ENCODE data around the gene PIP4K2B. TPM values are rescaled to one million over a fixed set of nuclear protein-coding genes. Genes with fewer than 3 reads are reported as not detected.
"Not testable (repeated sequence)": the region's sequence is repeated elsewhere in the genome, so short reads cannot be mapped to it uniquely, and the experiment has no call there.

PIP4K2B gene
- total RNA-seq, 4 donors from 2014 or later: 19.5 to 45.4 (median 33.6) TPM

DNA sequence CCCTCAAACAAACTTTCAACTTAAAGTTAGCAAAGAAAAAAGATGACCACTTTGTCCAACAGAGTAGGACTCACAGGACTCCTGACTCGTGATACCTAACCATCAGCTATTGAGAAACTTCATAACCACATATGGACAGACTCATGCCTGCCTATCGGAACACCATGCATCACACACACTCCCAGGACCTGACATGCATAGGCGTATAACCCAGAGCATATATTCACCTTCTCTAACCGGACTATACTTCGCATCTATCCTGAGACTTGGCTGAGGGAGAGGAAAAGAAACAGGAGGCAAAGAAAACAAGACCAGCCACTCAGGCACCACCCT lies 2.2 kb downstream of the PIP4K2B start:
- intact Hi-C loops (cut with DNase I; ENCODE audit: low total_unique reads): no loop called here
- H3K4me3 ChIP-seq (ENCODE audit: low read depth, poor library complexity, severe bottlenecking): no peak overlapping the region
- TF ChIP-seq POLR2A (IDR thresholded peaks at IDR 0.05): no peak
- TF ChIP-seq, protein P1, sequence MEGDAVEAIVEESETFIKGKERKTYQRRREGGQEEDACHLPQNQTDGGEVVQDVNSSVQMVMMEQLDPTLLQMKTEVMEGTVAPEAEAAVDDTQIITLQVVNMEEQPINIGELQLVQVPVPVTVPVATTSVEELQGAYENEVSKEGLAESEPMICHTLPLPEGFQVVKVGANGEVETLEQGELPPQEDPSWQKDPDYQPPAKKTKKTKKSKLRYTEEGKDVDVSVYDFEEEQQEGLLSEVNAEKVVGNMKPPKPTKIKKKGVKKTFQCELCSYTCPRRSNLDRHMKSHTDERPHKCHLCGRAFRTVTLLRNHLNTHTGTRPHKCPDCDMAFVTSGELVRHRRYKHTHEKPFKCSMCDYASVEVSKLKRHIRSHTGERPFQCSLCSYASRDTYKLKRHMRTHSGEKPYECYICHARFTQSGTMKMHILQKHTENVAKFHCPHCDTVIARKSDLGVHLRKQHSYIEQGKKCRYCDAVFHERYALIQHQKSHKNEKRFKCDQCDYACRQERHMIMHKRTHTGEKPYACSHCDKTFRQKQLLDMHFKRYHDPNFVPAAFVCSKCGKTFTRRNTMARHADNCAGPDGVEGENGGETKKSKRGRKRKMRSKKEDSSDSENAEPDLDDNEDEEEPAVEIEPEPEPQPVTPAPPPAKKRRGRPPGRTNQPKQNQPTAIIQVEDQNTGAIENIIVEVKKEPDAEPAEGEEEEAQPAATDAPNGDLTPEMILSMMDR (IDR thresholded peaks at IDR 0.05): no peak

DNA sequence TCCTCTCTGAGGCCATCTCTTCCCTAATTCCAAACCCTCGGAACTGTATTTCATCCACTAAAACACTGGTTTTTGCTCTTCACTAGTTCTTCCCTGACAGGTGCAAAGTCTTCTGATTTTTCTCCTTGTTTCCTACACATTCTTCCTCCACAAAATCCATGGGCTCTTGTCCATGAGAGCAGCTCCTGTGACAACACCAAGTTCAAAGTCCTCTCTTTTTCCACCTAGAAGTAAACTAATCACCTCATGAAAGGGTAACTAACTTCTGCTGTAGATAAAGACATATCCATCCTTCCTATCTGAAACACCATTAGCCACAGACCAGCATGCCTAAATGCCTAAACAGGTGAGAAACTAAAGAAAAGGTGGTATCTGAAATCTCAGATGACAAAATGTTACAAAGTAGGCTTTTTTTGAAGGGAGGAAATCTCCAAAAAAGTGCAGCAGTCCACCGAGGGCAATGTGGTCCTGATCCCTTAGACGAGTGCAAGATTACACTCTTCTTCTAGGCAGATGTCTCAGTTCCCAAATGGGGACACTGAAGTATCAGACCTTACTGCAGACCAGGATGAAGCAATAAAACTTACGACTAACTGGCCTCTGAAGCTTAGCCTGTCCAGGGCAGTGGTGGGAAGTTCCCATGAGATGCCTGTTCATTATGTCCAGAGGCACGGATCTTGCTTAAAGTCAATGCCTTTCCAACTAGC lies 2.8 kb downstream of the PIP4K2B start:
- H3K4me3 ChIP-seq (ENCODE audit: low read depth, poor library complexity, severe bottlenecking): no peak overlapping the region
- DNase-seq (ENCODE audit: low spot score in 2 of 2): no peak
- intact Hi-C loops (cut with DNase I; ENCODE audit: low total_unique reads): no loop called here
- TF ChIP-seq POLR2A (IDR thresholded peaks at IDR 0.05): no peak
- TF ChIP-seq, protein P1 (IDR thresholded peaks at IDR 0.05): no peak
- WGBS, 2 donors: 71 to 73% methylated on average over 5 of the region's 5 CpGs

More for the DNA sequence above, 2.2 kb downstream of the PIP4K2B start:
- 61 to 62% methylated on average over 5 of the region's 5 CpGs for WGBS, 2 donors
- DNase-seq (ENCODE audit: low spot score in 2 of 2): no peak

DNA sequence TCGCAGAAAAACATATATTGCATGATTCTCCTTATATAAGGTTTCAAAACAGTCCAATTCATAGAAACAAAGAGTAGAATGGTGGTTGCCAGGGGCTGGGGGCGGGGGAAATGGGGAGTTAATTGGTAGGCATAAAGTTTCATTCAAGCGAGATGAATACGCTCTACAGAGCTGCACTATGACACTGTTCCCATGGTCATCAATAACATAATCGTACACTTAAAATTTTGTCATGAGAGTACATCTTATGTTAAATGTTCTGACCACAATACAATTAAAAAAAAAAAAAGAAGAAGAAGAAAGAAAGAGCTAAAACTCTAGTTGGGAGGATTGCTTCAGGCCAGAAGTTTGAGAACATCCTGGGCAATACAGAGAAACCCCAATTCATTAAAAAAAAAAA lies 5.1 kb downstream of the PIP4K2B start:
- no peak for TF ChIP-seq POLR2A (IDR thresholded peaks at IDR 0.05)
- TF ChIP-seq, protein P1 (IDR thresholded peaks at IDR 0.05): no peak
- WGBS, 2 donors: 89 to 96% methylated on average over 5 of the region's 5 CpGs
- intact Hi-C loops (cut with DNase I; ENCODE audit: low total_unique reads): no loop called here
- DNase-seq (ENCODE audit: low spot score in 2 of 2): no peak
- H3K4me3 ChIP-seq (ENCODE audit: low read depth, poor library complexity, severe bottlenecking): no peak overlapping the region

DNA sequence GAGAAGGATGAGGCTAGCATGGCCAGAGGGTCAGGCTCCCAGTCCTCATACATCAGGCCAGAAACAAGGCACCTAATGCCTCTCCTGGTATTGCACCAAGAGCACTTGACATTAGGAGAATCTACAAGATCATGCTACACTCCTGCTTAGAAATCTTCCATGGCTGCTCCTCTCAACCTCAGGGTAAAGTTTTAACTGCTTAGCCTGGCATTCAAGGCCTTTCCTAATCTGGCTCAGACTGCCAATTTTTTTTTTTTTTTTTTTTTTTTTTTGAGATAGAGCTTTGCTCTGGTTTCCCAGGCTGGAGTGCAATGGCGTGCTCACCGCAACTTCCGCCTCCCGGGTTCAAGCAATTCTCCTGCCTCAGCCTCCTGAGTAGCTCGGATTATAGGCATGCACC lies 8.2 kb downstream of the PIP4K2B start:
- no peak for DNase-seq (ENCODE audit: low spot score in 2 of 2)
- WGBS, 2 donors: 86 to 98% methylated on average over 5 of the region's 5 CpGs
- no peak for TF ChIP-seq POLR2A (IDR thresholded peaks at IDR 0.05)
- intact Hi-C loops (cut with DNase I; ENCODE audit: low total_unique reads): no loop called here
- H3K4me3 ChIP-seq (ENCODE audit: low read depth, poor library complexity, severe bottlenecking): no peak overlapping the region

DNA sequence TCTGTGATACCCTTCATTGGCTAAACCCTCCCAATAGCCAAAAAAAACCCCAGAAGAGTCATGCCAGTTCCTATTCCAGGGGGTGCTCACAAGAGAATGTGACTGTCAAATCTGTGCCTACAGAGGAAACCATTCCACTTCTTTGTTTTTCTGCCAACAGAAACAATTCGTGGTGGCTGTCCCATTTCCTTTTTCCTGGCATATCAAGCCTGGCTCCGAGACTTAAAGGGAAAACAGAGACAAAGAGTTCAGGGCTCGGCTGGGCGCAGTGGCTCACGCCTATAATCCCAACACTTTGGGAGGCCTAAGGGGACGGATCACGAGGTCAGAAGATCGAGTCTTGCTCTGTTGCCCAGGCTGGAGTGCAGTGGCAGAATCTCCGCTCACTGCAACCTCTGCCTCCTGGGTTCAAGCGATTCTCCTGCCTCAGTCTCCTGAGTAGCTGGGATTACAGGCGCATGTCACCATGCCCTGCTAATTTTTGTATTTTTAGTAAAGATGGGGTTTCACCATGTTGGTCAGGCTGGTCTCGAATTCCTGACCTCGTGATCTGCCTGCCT lies 9.1 kb downstream of the PIP4K2B start:
- H3K4me3 ChIP-seq (ENCODE audit: low read depth, poor library complexity, severe bottlenecking); DNase-seq (ENCODE audit: low spot score in 2 of 2); intact Hi-C loops (cut with DNase I; ENCODE audit: low total_unique reads): not testable (repeated sequence)
- 76 to 80% methylated on average over 13 of the region's 13 CpGs for WGBS, 2 donors

DNA sequence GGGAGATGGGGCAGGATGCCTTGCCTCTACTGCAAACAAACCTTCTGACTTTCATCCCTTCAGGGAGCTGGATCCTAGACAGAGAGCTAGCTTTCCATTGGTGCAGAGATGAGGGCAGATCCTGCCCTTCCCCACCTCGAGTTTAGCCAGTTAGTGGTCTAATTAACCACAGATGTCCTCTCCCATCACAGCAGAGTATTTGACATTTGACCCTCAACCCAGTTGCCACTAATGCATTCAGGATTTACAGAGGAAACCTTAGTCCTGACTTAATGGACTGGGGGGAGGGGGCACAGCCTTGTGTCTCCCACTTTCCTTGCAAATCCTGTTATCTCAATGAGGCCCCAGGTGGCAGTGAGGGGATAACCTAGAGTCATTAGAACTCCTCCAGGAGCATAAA lies 10.2 kb downstream of the PIP4K2B start:
- TF ChIP-seq POLR2A (IDR thresholded peaks at IDR 0.05): no peak
- TF ChIP-seq, protein P1 (IDR thresholded peaks at IDR 0.05): no peak
- intact Hi-C loops (cut with DNase I; ENCODE audit: low total_unique reads): no loop called here
- WGBS, 2 donors: 13 to 20% methylated on average over 1 of the region's 1 CpG
- no peak overlapping the region for H3K4me3 ChIP-seq (ENCODE audit: low read depth, poor library complexity, severe bottlenecking)
- DNase-seq (ENCODE audit: low spot score in 2 of 2): no peak

DNA sequence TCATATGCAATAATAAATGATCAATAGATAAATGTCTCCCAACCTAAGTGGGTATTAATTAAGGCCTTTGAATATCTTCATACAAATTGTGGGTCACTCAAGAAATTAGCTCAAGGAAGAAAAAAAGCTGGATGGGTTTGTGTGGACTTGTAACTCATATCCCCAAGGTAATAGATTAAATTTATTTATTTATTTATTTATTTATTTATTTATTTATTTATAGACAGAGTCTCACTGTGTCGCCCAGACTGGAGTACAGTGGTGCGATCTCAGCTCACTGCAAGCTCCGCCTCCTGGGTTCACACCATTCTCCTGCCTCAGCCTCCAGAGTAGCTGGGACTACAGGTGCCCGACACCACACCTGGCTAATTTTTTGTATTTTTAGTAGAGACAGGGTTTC lies 11.4 kb downstream of the PIP4K2B start:
- WGBS, 2 donors: 96% methylated on average over 4 of the region's 4 CpGs
- intact Hi-C loops (cut with DNase I; ENCODE audit: low total_unique reads); DNase-seq (ENCODE audit: low spot score in 2 of 2); H3K4me3 ChIP-seq (ENCODE audit: low read depth, poor library complexity, severe bottlenecking): not testable (repeated sequence)

Measured in lower leg skin (tissue), 4 donors.